ENCODE measurements around the gene DUSP7.

The DUSP7 gene

GRCh38 chr3:52004163-52004787 is 52.1 kb downstream of the DUSP7 start:
- peak; percentile 85 to 89 for DNase-seq

GRCh38 chr3:52002748-52003147 is 53.6 kb downstream of the DUSP7 start:
- DNase-seq = no peak

- DNase-seq = peak; percentile 68 to 83
These were observed 54.9 kb downstream of the DUSP7 start for GRCh38 chr3:52001443-52001974.

- DNase-seq = no peak
These were observed 56.5 kb downstream of the DUSP7 start for GRCh38 chr3:51999846-52000245.
